ENCODE results near the gene PLCH2. TPM values are rescaled to one million over a fixed set of nuclear protein-coding genes. Genes with fewer than 3 reads are reported as not detected.

Gene PLCH2
- total and polyA plus RNA-seq, 2 donors (not counting 3 experiments of a cell fraction or from before 2014, with no cell fraction given): 0.19 to 0.31 TPM

GRCh38 chr1:2460996-2461751, 14.9 kb upstream of the PLCH2 start:
- Histone ChIP-seq H3K27me3 (ENCODE audit: control insufficient read depth in 2 of 2, insufficient read depth in 2 of 2, low read length in 2 of 2) (no peaks in the 10 kb centered on the region), H4K20me1 (replicated peaks; ENCODE audit: control insufficient read depth, extremely low read depth, insufficient read depth, low read length) (no peaks in the 10 kb centered on the region), H3K36me3 (ENCODE audit: control insufficient read depth in 2 of 2, extremely low read depth in 1 of 2, insufficient read depth in 2 of 2, low read length in 2 of 2) (no peaks in the 10 kb centered on the region), H3K9me3 (replicated peaks; ENCODE audit: control insufficient read depth, insufficient read depth, low read length) (no peaks in the 10 kb centered on the region), H3K4me3 (replicated peaks in 1 of 3; ENCODE audit: insufficient read depth in 1 of 3, low read depth in 1 of 3, low read length in 3 of 3) (no peak overlapping the region), H3K9ac (replicated peaks; ENCODE audit: extremely low read depth, insufficient read depth, low read length) (no peak overlapping the region), H3K9me1 (replicated peaks; ENCODE audit: control insufficient read depth, extremely low read depth, insufficient read depth, low read length) (no peaks in the 10 kb centered on the region), H3K27ac (ENCODE audit: insufficient read depth, low read depth, low read length) (no peak overlapping the region), H2AFZ (ENCODE audit: low read depth, low read length) (no peak overlapping the region), H3K79me2 (ENCODE audit: control insufficient read depth, insufficient read depth, low read length) (no peaks in the 10 kb centered on the region), H3K4me2 (ENCODE audit: insufficient read depth, low read length) (no peak overlapping the region), H3K4me1 (ENCODE audit: control insufficient read depth, extremely low read depth, insufficient read depth, low read length) (no peaks in the 10 kb centered on the region)
- ChIA-PET CTCF (interaction anchor here (1.8 kb wide), 1 partner anchor 86 kb away, joined by 5 read pairs; no protein-coding TSS in a partner anchor), POLR2A (no interaction called here)
- FAIRE-seq: no peak
- TF ChIP-seq POLR2AphosphoS5 (IDR thresholded peaks at IDR 0.05; ENCODE audit: insufficient read depth, low read depth, low read length) (no peak), EZH2 (IDR thresholded peaks at IDR 0.05; ENCODE audit: borderline replicate concordance, low read depth, low read length, severe bottlenecking) (no peak), MYC (IDR thresholded peaks at IDR 0.05; ENCODE audit: low read depth, low read length) (no peak), POLR2A (IDR thresholded peaks at IDR 0.05; ENCODE audit: low read depth, low read length) (no peak), FOS (IDR thresholded peaks at IDR 0.05; ENCODE audit: borderline replicate concordance, insufficient read depth, low read length) (no peak), GATA2 (IDR thresholded peaks at IDR 0.05; ENCODE audit: insufficient read depth, insufficient read length, low read depth, low read length) (no peak), JUN (IDR thresholded peaks at IDR 0.05; ENCODE audit: borderline replicate concordance, insufficient read depth, insufficient read length, low read depth) (no peak)
- TF ChIP-seq, protein P1, sequence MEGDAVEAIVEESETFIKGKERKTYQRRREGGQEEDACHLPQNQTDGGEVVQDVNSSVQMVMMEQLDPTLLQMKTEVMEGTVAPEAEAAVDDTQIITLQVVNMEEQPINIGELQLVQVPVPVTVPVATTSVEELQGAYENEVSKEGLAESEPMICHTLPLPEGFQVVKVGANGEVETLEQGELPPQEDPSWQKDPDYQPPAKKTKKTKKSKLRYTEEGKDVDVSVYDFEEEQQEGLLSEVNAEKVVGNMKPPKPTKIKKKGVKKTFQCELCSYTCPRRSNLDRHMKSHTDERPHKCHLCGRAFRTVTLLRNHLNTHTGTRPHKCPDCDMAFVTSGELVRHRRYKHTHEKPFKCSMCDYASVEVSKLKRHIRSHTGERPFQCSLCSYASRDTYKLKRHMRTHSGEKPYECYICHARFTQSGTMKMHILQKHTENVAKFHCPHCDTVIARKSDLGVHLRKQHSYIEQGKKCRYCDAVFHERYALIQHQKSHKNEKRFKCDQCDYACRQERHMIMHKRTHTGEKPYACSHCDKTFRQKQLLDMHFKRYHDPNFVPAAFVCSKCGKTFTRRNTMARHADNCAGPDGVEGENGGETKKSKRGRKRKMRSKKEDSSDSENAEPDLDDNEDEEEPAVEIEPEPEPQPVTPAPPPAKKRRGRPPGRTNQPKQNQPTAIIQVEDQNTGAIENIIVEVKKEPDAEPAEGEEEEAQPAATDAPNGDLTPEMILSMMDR (IDR thresholded peaks at IDR 0.05; ENCODE audit: extremely low read depth in 1 of 2, insufficient read depth in 1 of 2, low read depth in 1 of 2, low read length in 2 of 2): no peak
- TF ChIP-seq, protein P2, sequence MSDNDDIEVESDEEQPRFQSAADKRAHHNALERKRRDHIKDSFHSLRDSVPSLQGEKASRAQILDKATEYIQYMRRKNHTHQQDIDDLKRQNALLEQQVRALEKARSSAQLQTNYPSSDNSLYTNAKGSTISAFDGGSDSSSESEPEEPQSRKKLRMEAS (IDR thresholded peaks at IDR 0.05; ENCODE audit: insufficient read depth, insufficient read length): no peak
- no TSS peak for BruUV-seq (replicated peaks)
- dilution Hi-C loops (cut with MboI; ENCODE audit: extremely low pct_ligation_motif_present, low sequenced_read_pairs): no loop called here
- intact Hi-C loops (cut with micrococcal nuclease): no loop called here
- no peak for DNase-seq (ENCODE audit: low read depth, low spot score)

Measured in endothelial cell of umbilical vein (primary cell).